NK-92 treated with Interleukin-12 subunit alpha and Interleukin-12 subunit beta, amount 100 ng/mL, for 24 hours (cell line): ENCODE measurements around the gene EFNB2.

ENCODE experiments used
- DNase-seq: peaks from one replicate; lab custom pipeline; 2025; lab: John Stamatoyannopoulos, UW

Gene EFNB2, protein sequence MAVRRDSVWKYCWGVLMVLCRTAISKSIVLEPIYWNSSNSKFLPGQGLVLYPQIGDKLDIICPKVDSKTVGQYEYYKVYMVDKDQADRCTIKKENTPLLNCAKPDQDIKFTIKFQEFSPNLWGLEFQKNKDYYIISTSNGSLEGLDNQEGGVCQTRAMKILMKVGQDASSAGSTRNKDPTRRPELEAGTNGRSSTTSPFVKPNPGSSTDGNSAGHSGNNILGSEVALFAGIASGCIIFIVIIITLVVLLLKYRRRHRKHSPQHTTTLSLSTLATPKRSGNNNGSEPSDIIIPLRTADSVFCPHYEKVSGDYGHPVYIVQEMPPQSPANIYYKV

DNA sequence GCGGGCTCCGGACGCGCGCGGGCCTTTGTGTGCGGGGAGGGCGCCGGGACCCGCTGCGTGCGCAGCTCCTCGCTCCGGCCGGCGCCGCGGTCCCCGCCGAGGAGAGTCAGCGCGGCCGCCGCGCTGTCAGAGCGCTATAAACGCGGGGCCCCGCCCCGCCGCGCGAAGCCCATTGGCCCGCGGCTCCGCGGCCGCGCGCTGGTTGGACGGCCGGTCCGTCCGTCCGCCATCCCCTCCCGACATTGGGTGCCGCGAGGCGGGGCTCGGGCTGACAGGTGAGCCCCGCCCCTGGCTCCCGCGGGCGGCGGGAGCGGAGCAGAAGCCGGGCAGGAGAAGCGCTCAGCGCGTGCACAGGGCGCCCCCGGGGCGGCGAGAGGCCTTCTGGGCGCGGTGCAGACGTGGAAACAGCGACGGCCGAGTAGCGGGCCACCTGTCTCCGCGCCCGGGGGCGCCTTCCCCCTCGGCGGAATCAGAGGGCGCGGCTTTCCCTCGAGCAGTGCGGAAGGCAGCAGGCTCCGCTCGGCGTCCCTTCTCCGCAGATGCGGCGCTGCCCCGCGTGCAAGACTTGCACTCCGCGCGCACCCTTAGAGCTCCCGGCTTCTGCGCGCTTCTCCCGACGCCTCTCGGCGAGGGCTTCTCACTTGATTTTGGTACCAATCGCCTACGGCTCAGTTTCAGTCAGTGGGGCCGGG, at the start of gene EFNB2:
EFNB2 (minus strand) TSS at position 111 of the 692 bp plus-strand sequence. CDS start 698 bp downstream, outside the sequence.
- DNase-seq = no peak

DNA sequence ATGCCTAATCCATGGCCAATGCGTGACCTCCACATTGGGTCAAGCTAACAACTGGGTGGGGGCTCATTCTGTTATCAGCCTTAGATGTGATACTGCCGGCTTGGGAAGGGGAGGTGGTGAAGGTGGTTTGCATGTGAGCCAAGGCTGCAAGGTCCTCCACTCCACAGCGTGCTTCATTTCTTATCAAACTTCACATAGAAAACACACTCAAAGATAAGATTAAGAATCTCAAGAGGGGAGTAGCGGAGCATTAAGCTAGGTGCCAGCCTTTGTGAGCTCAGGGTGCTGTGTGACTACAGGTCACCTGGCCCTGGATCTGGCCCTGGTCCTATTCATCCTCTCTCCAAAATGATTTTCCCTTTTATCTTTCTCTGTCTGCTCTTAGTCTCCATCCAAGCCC, 45.8 kb upstream of the EFNB2 start:
- DNase-seq = no peak

- no peak for DNase-seq
Observed at GRCh38 chr13:106575896-106576295, 40.4 kb upstream of the EFNB2 start.

DNA sequence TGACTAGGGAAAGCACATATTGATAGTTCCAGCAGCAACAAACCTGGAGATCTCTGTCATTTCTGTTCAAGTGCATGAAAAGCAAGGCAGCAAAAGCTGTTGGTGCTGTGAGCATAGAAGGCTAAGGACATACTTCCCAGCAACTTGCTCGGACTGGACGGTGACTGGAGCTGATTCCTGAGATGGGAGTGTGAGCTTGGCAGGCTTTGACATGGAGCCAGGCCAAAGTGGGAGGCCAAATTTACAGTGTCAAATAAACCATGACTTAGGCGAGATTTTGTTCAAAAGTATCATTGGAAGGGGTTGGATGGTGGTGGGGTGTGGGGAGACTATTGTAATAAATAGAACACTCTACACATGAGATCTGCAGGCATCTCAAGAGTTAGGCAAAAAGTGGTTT, 38.4 kb upstream of the EFNB2 start:
- DNase-seq = no peak

DNA sequence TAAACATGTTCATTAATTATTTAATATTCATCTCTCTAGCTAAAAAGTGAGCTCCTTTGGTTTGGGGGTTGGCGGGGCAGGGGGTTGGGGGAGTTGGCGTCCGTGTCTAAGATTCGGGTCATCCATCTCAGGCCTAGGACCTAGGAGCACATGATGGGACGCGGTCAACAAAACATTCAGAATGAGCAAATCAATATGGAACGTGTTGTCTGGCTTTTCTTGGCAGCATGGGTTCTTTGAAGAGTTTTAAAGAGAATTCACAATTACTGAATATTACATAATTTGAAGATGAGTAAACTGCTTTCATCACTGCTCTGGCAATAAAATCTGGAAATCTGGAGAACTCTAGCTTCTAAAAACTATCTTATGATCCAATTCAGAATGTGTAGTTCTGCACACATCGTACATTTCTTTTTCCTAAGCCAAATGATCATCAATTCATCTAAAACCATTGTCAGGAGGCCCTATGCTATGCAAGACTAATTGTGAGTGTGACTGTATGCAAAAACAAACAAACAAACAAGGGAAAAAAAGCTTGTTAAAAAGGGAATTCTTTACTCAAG, 37.9 kb upstream of the EFNB2 start:
- no peak for DNase-seq

DNA sequence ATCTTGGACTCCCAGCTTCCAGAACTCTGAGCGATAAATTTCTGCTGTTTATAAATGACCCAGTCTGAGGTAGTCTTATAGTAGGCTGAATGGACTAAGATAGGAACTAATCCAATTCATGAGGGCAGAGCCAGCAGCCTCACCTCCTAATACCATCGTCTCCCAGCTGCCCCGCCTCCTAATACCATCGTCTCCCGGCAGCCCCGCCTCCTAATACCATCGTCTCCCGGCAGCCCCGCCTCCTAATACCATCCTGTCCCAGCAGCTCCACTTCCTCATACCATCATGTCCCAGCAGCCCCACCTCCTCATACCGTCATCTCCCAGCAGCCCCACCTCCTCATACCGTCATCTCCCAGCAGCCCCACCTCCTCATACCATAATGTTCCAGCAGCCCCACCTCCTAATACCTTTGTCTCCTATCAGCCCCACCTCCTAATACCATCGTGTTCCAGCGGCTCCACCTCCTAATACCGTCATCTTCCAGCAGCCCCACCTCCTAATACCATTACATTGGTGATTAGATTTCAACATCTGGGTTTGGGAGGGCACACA, 34.9 kb upstream of the EFNB2 start:
- no peak for DNase-seq

GRCh38 chr13:106569233-106570095, 34.0 kb upstream of the EFNB2 start:
- DNase-seq = peak; percentile 1

DNA sequence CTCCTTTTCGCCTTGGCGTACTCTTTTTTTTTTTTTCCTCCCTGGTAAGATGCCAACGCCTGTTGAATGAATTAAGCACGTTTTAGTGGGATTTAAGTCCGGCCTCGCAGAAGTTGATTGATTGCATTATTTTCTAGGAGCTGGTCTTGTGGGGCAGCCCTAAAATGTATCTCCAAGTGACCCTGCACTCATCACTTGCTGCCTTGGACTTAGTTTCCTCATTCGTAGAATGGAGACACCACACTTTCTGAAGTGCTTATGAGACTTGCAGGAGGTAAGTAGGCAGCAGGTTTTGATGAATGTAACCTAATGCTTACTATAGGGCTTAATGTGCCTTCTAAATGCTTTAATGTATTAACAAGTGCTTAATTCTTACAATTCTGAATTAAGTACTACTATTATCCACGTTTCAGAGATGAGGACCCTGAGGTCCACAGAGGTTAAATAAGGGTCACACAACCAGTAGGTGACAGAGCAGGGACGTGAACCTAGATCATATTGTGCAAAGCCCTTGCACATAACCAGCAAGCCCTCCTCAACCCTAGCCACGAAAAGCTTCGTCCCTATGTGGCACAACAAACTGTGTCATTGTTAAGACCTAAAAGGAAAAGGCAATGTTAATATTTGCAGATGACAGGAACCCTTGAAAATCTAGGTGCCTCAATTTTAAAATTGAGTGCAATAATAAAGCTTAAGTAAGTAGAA, 33.0 kb upstream of the EFNB2 start:
- peak; percentile 14 for DNase-seq

DNA sequence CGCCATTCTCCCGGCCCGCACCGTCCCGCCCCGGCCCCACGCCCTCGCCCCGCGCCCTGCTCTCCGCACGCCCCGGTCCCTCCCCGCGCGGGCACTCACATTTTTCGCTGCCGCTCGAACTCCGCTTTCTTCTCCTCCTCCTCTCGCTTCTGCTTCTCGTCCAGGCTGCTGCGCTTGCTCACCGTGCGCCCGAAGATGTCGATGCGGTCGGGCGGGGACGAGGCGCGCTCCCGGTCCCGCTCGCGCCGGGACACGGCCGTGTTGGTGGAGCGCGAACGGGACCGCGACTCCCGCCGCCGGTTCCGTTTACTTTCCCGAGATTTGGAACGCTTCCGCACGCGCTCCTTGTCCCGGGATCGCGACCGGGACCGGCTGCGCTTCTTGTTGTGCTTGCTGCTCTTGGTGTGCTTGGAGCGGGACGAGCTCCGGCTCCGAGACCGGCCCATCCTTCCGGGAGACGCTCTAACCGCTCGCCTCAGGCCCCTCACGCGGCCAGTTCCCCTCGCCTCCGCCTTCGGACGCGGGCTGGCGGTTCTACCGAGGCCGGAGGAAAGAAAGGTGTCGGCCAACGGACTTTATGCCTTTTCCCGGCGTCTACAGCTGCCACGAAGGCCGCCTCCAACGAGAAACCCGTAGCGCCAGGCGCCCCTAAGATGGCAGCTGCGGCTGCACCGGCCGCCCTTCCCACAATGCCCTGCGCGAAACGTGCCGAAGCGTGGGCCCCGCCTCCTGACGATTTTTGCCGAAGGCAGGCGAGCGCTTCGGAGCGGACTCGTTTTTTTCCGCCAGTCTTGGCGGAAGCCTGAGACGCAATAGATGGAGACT, 32.2 kb upstream of the EFNB2 start, which contains the start of gene ARGLU1:
ARGLU1 (minus strand) TSS at position 664 of the 825 bp plus-strand sequence; CDS start at position 446, 218 bp downstream.
- peak; percentile 86 for DNase-seq

DNA sequence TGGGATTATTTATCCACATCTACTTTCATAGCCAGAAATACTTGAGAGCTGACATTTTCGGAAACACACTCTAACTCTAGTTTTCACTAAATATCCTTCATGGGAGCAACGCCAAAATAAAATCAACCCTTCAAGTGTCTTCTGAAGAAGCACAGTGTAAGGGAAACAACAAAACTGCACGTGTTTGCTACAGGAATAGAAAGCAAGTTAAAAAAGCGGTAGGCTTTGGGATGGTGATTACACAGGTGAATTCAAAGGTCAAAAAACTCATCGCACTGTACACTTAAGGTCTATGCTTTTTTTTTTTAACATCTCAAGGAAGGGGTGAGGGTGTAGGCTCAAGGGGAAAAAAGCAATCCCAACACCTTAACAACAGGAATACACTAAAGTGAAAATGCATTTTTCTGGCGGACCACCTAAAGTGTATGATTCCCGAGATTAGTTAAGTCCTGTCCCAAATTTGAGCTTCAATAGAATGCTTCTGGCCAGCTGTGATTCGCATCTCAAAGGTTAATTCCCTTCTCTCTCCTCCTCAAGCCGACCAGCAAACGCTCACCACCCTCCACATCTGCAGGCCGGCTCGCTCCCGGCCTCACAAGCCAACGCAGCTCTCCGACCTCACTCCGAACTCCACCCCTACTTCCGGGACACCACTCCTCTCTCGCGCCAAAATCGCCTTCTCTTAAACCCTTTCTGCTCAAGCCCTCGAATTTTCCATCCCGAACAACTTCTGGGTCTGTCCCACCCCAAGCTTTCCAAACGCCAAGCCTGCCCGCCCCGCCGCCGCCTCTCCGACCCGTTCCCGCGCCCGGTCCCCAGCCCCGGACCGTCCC, 31.4 kb upstream of the EFNB2 start:
- DNase-seq = peak; percentile 62

DNA sequence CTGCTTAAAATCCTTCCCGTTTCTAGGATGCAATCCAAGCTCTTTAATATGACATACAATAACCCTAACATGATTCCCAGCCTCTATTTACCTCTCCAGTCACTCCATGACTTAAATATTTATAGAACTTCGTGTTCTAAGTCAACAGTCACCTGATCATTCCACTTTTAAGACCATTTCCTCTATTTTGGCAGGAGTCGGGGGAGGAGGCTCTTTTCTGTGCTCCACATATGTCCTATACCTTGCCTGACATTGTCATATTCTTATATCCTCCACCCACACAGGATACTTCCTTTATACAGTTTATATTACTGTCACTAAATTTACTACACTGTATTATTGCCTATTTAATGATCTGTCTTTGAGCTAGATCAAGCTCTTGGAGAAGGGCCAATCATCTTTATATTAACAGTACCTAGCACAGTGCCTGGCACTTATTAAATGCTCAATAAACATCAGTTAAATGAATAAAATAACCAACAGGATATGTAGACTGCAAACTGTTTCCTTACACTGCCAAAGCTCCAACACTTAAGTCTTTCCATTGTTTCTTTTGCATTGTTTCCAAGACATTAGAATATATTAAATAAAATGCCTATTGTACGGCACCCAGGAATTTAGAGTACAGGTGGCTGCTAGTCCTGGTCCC, 29.8 kb upstream of the EFNB2 start:
- no peak for DNase-seq

DNA sequence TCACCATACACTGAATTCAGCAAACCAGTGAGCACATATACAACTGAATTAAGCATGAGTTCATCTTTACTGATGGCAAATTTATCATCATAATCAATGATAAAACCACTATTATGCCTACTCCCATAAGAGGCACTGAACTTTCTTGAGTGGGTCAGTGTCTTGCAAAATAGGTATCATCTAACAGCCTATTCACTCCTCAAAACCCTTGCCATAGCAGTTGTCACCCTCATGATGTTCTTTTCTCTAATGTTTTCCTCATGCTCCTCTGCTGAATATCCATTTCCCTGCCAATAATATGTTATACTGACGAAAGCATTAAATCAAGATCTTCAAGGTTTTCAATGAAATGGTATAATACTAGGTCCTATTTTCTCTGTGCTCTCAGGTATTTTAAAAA, 26.8 kb upstream of the EFNB2 start:
- DNase-seq = no peak

GRCh38 chr13:106561551-106562170, 26.2 kb upstream of the EFNB2 start:
- no peak for DNase-seq

GRCh38 chr13:106560821-106561220, 25.4 kb upstream of the EFNB2 start:
- no peak for DNase-seq

DNA sequence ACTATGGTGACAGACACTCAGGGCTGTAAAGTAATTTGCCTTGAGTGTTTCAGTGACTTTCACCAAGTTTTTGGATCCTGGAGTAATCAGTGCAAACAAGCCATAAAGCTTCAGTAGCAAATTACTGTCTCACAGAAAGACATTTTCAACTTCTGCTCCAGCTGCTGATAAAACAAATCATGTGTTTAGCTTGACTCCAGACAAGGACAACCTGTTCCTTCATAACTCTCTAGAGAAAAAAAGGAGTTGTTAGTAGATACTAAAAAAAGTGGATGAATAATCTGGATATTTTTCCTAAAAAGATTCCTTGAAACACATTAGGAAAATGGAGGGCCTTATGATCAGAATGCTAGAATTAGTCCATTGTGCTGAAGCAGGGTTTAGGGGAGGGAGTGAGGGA, 23.1 kb upstream of the EFNB2 start:
- DNase-seq = no peak

GRCh38 chr13:106555631-106556328, 20.3 kb upstream of the EFNB2 start:
- no peak for DNase-seq

- no peak for DNase-seq
Observed at GRCh38 chr13:106551751-106552150, 16.3 kb upstream of the EFNB2 start.

GRCh38 chr13:106551350-106551749, 15.9 kb upstream of the EFNB2 start:
- no peak for DNase-seq
